Head of caudate nucleus (tissue), 42 donors: ENCODE data around the gene MDFI.

Experiments used
- DNase-seq, 42 donors: peaks; one replicate each; pipeline versions ENCODE4 v3.0.0 to v3.0.0-alpha.2; 2020 to 2021; ENCODE audit warnings: mixed read lengths in 7 of 42
- intact Hi-C: fragments of 100-400 bp; cut with DNase I; formaldehyde crosslinking; loops from one replicate; pipeline ENCODE4 v1.15.0; 2022

Gene MDFI

DNA sequence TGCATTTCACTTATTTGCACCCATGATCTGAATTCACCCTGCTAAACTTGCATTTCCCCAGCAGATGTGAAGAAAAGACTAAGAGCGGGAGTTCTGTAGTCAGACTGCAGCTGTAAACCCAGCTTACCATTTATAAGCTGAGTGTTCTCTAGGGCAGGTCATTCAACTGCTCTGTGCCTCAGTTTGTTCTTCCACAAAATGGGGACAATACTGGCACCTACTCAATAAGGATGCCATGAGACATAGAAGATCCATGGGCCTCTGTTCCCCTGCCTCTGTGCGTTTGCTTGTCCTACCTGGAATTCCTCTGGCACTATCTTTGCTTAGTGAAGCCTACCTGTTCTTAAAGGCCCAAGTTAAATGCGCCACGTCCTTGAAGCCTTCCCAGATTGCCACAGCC is 12.2 kb upstream of the MDFI start:
- intact Hi-C loops, result no loop called here

DNA sequence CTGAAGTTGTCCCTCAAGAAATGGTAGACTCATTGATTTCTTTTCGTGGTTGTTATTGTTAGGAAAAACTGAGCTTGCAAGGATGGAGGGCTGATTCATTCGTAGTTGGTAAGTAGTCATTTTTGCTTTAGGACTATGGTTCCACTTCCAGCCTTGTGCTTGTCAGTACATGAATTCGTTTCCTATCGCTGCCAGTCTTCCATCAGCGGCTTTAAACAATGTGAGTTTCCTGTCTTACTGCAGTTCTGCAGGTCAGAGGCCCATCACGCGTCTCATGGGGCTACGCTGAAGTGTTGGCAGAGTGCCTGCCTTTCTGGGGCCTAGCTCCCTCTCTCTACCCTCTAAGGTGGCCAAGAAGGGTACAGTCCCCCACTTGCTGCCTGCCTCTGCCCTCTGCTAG is 11.4 kb upstream of the MDFI start:
- intact Hi-C loops, result no loop called here

More for the DNA sequence above, 12.2 kb upstream of the MDFI start:
- DNase-seq, result no peak

DNA sequence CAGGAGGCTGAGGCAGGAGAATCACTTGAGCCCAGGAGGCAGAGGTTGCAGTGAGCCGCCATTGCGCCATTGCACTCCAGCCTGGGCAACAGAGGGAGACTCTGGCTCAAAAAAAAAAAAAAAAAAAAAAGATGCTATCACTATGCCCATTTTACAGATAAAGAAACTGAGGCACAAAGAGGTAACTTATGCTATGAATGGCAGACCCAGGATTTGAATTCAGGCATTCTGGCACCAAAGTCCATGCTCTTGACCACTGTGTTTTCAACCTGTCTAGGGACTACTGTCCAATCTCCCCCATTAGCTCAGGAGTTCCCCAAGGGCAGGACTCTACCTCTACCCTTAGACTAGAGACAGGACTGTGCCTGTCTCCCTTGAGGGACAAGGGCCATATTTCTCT is 9.1 kb upstream of the MDFI start:
- no peak for DNase-seq
- intact Hi-C loops, result no loop called here

More for the DNA sequence above, 11.4 kb upstream of the MDFI start:
- no peak for DNase-seq

DNA sequence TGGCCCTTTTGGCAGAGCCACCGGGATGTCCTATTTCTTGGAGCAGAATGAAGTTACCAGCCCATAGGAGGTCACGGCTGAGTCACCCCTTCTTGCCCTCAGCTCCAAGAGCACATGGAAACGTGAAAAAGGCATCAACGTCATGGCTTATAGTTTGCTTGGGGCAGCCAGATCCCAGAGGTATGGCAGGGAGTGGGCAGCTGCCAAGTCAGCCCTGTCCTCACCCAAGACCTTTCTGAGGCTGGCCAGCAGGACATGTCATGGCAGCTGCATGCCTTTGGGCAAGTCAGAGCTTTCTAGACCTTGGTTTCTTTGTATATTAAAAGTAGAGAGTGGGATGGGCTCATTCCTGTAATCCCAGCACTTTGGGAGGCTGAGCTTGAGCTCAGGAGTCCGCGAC is 8.2 kb upstream of the MDFI start:
- intact Hi-C loops, result no loop called here
- no peak for DNase-seq

DNA sequence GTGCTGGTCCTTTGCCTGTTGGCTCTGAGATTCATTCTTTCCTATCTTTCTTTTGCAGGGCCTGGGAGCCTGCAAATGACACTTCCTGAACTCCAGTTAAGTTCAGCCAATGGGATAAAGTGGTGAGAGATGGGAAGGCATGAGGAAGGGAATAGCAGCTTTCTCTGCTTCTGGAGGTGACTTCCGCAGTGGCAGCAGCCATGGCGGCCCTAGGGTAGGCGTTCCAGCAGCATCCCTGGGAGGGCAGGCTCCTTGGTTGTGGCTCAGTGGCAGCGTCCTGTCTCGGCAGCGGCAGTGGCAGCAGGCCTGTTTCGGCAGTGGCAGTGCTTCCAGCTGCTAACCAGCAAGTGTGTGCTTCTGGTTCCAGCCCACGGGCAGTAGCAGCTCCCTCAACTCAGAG is 7.3 kb upstream of the MDFI start:
- intact Hi-C loops, result no loop called here
- DNase-seq, result no peak

DNA sequence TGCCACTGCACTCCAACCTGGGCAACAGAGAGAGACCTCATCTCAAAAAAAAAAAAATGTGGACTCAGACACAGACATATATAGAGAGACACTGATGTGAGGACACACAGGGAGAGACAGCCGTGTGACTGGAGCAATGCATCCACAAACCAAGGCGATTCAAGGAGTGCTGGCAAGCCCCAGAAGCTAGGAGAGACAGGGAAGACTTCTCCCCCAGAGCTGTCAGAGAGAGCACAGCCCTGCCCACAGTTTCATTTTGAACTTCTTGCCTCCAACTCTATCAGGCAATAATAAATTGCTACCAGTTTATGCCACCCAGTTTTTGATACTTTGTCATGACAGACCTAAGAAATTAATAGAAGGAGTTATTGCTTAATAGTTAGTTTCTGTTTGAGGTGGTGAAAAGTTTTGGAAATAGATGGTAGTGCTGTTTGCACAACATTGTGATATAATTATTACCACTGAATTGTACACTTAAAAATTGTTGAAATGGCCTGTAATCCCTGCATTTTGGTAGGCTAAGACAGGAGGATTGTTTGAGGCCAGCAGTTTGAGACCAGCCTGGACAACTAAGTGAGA is 5.1 kb upstream of the MDFI start:
- no peak for DNase-seq
- intact Hi-C loops, result no loop called here

DNA sequence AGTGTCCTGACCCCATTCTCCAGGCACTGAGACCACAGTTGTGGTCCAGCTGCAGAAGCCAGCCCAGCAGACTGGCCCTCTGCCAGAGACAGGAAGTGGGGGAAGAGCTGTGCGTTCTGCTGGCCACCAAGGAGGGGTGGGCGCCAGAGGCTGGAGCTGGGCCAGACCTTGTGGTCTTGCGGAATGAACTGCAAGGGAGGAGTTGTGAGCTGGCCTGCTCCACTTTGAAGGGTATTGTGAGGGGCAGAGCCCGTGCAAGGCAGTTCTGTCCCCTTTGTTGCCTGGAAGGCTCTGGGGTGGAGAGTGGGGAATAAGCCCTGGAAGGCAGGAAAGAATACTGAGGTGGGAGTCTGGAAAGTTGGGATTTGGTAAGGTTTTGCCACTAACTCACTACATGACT is 3.6 kb upstream of the MDFI start:
- intact Hi-C loops, result no loop called here

DNA sequence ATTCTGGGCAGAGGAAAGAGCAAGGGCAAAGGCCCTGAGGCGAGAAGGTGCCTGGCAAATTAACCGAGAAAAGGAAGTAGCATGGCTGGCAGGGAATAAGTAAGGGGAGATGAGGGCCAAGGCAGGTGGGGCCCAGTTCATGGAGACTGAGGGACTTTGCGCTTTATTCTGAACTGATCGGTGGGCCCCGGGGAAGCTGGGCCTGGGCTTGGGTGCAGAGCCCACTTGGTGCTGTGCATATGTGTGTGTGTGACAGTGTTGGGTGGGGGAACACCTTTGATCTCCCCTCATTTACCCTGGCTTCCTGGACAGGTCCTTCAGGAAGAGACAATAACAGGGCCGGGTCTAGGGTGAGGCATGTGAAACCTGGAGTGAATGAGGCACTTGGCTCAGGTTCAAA is 2.9 kb upstream of the MDFI start:
- intact Hi-C loops, result no loop called here
- no peak for DNase-seq

More for the DNA sequence above, 3.6 kb upstream of the MDFI start:
- DNase-seq, result peak; percentile 17 to 84 (median 66)

DNA sequence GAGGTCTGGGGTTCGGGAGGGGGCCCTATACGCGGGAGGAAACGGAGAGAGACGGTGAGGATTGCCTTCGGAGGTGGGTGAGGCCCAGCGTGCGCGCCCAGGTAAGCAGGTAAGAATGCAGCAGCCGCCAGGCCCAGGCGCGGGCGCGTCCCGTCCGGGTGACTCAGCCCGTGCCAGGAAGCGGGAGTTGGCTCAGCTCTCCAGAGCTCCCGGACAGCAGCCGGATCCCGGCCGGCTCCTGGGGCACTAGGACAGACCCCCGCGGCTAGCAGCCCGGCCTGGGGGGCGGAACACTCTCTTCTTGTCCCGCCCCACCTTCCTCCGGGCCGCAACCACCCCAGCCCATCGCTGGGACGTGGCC is 1.5 kb upstream of the MDFI start:
- DNase-seq, result peak in 4 of 42 donors; percentile 34 to 50 (median 40)
- intact Hi-C loops, result no loop called here

DNA sequence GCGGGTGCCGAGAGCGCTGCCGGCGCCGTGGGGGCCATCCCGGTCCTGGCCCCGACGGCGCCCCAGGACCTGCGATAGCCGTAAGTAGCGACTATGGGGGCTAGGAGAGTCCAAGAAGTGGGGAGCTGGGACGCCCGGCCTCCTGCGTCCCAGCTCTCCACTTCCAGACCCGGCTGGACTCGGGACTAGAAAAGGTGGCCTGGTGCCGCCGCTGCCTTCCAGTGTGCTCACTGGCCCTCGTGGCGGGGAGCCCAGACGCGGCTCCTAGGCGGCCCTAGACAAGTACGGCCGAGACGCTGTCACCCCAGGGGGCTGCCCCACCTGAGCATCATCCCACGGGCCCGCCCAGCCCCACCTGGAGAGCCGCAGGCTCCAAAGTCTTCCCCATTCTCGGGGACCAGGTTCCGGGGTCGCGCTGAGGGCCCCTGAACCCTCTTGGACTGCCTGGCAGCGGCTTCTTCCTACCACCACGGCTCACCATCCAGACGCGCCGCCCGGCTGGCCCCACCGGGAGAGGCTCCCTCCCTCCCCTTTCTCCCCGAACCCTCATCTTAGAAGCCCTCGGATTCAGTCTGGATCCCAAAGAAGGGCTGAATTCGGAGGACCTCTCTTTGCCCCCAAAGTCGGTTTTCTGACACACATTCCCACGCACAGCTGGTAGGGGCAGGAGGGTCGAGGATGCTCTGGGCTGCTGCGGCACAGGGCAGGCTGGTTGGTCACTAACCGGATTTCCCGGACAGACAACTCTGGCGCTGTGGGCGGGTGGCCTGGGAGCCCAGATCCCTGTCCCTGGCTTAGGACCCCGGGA is 870 bp upstream of the MDFI start:
- intact Hi-C loops, result no loop called here
- DNase-seq, result peak in 5 of 42 donors; percentile 5 to 28 (median 22)

DNA sequence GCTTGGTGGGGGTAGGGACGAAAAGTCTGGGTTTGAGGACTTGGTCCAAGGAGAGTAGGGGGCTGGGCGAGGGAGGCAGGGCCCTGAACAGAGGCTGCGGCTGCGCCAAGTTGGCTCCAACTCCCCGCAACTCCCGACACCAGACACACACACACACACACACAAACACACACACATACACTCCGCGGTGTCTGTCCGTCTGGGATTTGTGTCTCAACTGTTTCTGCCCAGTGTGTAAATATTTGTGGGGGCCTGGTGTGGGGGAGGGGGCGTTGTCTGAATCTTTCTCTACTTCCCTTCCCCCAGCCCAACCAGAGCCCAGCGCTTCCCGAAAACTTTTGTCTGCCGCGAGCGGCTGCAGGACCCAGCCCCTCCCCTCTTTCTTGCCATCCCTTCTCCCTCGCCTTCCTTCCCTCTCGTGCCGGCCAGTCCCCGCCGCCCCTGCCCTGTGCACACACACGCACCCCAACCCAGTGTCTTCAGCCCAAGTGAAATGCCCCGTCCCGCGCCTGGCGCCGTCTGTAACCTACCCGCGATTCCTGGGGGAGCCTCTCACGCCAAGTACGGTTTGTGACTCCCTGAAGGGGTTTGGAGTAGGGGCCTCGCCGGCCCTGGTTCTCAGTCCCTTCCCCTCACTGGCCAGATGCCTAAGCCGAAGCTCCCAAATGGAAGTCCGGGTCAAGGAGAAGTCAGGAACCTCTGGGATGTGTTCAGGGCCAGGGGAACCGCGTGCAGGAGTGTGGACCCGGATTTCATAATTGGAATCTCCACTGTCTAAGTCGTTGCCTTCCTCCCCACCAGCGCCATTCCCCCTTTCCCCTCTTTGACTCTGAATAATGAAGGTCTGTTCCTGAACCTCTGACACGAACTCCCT is 904 bp downstream of the MDFI start:
- peak in 7 of 42 donors; percentile 22 to 58 (median 41) for DNase-seq
- intact Hi-C loops, result no loop called here

DNA sequence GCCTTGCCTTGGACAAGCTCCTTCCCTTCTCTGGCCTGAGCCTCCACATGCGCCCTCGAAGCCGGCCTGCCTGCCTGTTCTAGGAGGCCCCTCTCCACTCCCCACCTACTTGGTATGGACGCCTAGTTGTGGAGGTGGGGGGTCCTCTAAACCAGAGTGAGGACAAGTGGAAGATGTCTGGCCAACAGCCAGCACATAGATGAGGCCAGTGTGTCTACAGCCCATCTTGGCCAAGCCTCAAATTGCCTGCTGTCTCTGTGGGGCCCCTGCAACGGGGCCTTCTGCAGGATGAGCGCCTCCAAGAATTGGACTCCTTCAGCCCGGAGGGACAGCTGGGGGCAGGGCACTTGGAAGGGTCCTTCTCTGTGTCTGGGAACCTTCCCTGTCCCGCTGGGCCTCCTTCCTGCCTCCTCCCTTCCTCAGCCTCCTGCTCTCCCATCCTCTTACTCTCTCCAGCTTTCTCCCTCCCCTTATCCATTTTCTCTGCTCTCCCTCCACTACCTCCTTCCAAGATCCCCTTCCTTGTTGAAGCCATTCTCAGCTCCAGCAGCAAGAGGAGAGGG is 1.6 kb downstream of the MDFI start:
- intact Hi-C loops, result no loop called here
- DNase-seq, result peak in 3 of 42 donors; percentile 25 to 35 (median 26)

DNA sequence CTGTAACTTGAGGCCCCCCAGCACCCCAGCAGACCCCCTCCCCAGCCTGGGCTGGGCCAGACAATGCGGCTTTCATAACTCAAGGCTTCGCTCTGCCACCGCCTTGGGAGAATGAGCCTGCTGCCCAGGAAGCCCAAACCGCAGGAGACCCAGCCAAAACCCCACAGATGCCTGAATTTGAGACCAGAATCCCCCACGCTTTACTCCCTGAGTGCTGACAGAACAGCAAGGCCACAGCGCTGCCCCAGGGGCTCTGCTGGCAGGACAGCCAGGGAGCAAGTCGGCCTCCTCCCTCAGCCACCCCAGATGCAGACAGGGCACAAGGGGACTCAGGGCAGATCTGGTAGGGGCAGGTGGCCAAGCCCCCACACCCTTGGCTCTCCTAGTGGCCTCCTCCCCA is 2.2 kb downstream of the MDFI start:
- intact Hi-C loops, result no loop called here

DNA sequence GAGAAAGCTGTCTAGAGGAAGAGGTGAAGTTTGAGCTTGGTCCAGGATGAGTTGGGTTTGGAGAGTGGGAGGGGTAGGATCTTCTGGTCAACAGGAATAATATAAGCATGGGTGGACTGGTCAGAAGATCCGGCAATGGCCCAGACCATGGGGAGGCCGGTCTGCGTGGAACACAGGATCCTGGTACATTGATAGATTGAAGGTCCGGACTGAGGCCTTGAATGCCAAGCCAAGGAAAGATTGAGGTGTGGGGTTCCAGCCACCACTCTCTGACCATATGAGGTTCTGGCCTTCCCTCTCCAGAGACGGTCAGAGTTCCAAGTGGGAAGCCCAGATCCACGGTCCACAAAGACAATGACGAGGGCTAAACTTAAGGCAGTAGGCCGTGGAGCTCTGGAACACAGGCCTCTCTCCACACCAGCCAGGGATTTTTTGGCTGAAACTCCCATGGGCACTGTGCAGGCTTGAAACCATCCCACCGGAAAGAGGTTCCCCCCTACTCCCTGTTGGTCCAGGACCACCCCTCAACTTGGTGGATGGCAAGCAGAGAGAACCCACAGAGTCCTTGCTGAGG is 3.2 kb downstream of the MDFI start:
- DNase-seq, result peak in 1 of 42 donors; percentile 1
- intact Hi-C loops, result no loop called here

More for the DNA sequence above, 2.2 kb downstream of the MDFI start:
- DNase-seq, result no peak

DNA sequence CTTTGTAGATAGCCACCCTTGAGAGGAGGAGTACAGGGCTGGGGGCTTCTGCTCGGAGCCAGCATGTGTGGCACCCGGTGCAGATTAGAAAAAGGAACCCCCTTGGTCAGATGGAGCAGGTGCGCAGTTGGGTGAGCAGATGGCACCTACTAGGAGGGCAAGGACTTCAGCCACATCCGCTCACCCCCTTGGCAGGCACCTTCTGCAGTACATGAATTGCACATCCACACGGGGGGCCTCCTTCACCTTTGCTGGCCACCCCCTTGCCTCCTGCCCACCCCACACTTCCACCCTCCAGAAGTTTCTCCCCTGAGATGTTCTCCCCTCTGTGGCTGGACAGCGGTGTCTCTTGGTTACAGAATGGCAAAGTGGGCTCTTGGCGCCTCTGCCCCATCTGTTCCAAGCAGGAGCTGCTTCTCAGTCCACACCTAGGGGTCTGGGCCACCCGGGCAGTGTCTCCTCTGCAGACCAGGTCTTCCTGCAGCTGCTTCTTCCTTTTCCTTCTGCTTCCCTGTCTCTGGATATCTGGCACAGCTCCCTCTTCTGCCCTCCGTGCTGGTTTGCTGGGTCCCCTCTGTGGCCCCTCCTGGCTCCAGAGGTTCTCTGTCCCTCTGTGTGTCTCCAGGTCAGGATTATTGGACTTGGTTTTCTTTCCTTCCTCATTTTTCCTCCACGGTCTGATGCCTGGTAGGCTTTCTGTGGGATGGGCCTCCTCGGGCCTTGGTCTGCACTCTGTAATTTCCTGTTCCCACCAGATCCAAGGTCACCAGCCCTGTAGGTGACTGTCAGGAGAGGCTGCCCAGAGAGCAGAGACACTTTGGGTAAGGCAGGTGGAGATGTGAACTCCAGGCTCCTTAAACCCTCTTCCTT is 4.1 kb downstream of the MDFI start:
- intact Hi-C loops, result no loop called here
- DNase-seq, result no peak

DNA sequence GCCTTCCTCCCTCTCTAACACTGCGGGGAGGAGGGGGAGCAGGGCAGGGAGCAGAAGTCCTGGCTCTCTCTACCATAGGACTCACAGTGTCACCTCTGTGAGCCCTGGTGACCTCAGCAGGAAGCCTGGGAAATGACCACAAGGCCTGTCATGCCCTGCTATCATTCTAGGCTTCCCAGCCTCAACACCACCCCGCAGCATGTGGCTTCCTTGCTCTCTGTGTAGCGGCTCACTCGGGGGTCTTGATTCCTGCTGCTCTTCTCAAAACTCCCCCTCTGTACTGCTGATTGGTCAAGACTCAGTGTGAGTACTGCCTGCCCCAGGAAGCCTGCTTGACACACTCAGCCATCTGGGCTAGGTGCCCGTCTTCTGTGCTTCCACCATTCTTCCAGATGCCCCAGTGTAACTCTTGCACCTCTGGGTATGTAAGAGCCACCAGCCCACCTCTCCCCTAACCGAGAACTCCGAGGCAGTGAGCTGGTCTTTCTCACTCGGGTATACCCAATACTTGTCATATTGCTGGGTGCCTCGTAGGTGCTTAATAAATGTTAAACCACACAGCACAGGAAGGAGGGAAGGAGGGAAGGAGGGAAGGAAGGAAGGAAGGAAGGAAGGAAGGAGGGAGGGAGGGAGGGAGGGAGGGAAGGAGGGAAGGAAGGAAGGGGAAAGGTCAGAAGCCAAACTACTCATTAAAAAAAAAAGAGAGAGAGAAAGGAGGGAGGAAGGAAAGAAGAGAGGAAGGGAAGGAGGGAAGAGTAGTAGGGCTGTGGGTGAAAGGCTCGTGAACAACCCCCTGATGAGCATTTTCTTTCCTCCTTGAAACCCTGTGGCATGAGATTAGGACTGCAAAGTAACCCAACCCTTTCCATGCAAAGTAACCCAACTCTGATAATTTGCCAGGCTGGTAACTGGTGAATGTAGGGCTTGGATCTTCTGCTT is 5.0 kb downstream of the MDFI start:
- DNase-seq, result no peak

DNA sequence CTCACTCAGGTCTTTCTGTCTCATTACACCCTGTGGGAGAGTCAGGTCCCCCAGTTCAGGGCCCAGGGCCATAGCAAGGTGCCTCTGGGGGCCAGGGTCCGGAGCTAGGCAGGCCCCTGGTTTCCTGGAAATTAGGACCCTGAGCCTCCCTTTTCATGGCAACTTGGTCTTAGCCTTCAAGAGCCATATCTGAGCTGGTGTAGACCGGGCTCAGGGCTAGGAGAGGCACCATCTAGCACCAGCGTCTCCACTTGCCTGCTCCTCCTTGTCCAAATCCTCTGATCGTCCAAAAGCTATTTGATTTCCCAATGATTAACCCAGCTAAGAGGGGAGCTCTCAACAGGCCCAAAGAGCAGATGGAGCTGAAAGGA is 5.6 kb downstream of the MDFI start:
- intact Hi-C loops, result no loop called here
- no peak for DNase-seq

More for the DNA sequence above, 5.0 kb downstream of the MDFI start:
- intact Hi-C loops, result no loop called here
